Activated B cell treated with CpG ODN at 0.5 μM for 24 hours (primary cell): Measurements from ENCODE around the gene XBP1. TPM values are rescaled to one million over a fixed set of nuclear protein-coding genes. Genes with fewer than 3 reads are reported as not detected.

Source experiments
- ATAC-seq: fragments of 200-7000 bp; cut with Tn5 transposase; one replicate; pipeline ENCODE4 v1.10.0; 2021; ENCODE audit warnings: low read depth, mild to moderate bottlenecking, moderate library complexity
- CTCF ChIA-PET: fragments of 350-600 bp; sonication (Branson Sonifier 250); formaldehyde crosslinking; loops from one replicate; lab custom pipeline; 2021; ENCODE audit warnings: antibody characterized with exemption; lab: Charles Lee
- POLR2A ChIA-PET: fragments of 350-600 bp; sonication (Branson Sonifier 250); formaldehyde crosslinking; loops from one replicate; lab custom pipeline; 2021; ENCODE audit warnings: antibody characterized with exemption; lab: Charles Lee
- DNase-seq: peaks from one replicate; pipeline ENCODE4 v3.0.0; 2022
- H3K27ac Mint-ChIP-seq: one replicate; pipeline ENCODE4 v1.8.0; 2020; ENCODE audit warnings: mixed read lengths
- H3K27me3 Mint-ChIP-seq: one replicate; pipeline ENCODE4 v1.8.0; 2021; ENCODE audit warnings: mixed read lengths
- H3K36me3 Mint-ChIP-seq: one replicate; pipeline ENCODE4 v1.8.0; 2021; ENCODE audit warnings: low read depth, mixed read lengths
- H3K4me1 Mint-ChIP-seq: one replicate; pipeline ENCODE4 v1.8.0; 2021; ENCODE audit warnings: mixed read lengths
- H3K4me3 Mint-ChIP-seq: one replicate; pipeline ENCODE4 v1.8.0; 2020; ENCODE audit warnings: mild to moderate bottlenecking, mixed read lengths
- H3K9me3 Mint-ChIP-seq: one replicate; pipeline ENCODE4 v1.8.0; 2020; ENCODE audit warnings: mixed read lengths
- intact Hi-C: fragments of 100-400 bp; cut with micrococcal nuclease; formaldehyde crosslinking; loops from one replicate; pipeline ENCODE4 v1.15.1; 2024
- total RNA-seq: library from RNA; stranded (reverse); gene quantifications from 2 replicates; pipeline ENCODE4 v1.2.3, GENCODE V29; 2022
- TF ChIP-seq, protein P1 (sequence below): fragments of 200-600 bp; IDR thresholded peaks from one replicate; pipeline ENCODE4 v1.8.0; 2022; ENCODE audit warnings: antibody characterized with exemption, mild to moderate bottlenecking

The XBP1 gene
- total RNA-seq, 1 donor from 2014 or later = 57.7 TPM

DNA sequence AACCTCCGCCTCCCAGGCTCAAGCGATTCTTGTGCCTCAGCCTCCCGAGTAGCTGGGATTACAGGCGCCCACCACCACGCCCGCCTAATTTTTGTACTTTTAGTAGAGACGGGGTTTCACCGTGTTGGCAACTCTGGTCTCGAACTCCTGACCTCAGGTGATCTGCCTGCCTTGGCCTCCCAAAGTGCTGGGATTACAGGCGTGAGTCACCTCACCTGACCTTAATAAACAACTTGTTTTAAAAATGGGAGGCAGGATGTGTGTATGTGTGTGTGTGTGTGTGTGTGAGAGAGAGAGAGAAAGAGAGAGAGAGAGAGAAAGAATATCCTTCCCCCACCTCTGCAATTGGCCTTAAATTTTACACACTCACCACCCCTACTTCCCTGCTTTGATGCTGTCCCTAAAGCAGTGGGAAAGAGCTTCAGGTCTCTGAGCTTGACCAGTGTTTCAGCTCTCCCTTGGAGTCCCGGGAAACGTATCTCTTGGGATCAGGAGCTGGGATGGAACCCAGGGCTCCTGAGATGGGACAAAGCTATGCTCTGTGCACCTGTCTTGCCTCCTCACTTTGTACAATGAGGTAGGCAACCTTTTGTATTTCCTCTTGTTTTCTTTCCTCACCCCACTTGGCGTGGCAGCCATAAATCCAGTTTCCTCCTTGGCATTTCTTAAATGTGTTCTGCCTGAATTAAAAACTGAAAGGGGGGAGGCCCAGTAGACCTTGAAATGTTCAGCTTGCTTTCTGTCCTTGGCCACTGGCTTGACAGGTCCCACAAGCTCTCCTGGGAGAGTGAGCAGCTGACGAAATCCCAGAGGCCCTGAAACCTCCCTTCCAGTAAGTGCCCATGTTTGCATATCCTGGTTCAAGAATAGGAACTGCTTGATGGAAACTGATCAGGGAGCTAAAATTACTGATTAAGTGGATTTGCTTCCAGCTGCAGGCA lies 17.8 kb upstream of the XBP1 start:
- Mint-ChIP-seq H3K4me1 (peaks cover 28% of the 10 kb centered on the region), H3K4me3 (no peak overlapping the region), H3K27ac (no peak overlapping the region), H3K27me3 (no peaks in the 10 kb centered on the region), H3K9me3 (no peaks in the 10 kb centered on the region), H3K36me3 (peaks cover 2% of the 10 kb centered on the region)
- ATAC-seq (no peak), DNase-seq (no peak)
- ChIA-PET CTCF (interaction anchor here (1.0 to 2.4 kb wide), 2 partner anchors 11 to 218 kb away, joined by 3 to 9 read pairs; no protein-coding TSS in a partner anchor), POLR2A (no interaction called here)
- TF ChIP-seq, protein P1, sequence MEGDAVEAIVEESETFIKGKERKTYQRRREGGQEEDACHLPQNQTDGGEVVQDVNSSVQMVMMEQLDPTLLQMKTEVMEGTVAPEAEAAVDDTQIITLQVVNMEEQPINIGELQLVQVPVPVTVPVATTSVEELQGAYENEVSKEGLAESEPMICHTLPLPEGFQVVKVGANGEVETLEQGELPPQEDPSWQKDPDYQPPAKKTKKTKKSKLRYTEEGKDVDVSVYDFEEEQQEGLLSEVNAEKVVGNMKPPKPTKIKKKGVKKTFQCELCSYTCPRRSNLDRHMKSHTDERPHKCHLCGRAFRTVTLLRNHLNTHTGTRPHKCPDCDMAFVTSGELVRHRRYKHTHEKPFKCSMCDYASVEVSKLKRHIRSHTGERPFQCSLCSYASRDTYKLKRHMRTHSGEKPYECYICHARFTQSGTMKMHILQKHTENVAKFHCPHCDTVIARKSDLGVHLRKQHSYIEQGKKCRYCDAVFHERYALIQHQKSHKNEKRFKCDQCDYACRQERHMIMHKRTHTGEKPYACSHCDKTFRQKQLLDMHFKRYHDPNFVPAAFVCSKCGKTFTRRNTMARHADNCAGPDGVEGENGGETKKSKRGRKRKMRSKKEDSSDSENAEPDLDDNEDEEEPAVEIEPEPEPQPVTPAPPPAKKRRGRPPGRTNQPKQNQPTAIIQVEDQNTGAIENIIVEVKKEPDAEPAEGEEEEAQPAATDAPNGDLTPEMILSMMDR = no peak
- intact Hi-C loops = no loop called here

DNA sequence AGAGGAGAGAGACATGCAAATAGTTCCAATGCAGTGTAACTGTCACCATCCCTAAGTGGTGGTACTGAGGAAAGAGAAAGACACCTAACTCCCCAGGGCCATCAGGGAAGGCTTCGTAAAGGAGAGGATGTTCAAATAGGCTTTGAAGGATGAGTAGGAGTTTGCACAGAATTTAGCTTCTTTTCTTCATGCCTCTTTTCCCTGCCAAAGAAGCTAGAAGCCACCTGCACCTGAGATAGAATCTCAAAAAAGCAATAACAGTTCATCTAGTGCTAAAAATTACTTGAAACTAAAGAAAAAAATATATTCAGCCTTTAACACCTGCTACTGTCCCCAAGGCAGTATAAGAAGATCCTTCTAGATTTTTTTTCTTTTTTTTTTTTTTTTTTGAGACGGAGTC lies 16.7 kb upstream of the XBP1 start:
- no peaks in the 10 kb centered on the region for H3K36me3 Mint-ChIP-seq
- H3K27me3 Mint-ChIP-seq = no peaks in the 10 kb centered on the region

GRCh38 chr22:28815729-28816128 lies 15.4 kb upstream of the XBP1 start:
- no peaks in the 10 kb centered on the region for H3K36me3 Mint-ChIP-seq
- CTCF ChIA-PET = interaction anchor here (1.0 kb wide), 1 partner anchor 40 kb away, joined by 6 read pairs; no protein-coding TSS in a partner anchor

More for the DNA sequence above, 16.7 kb upstream of the XBP1 start:
- intact Hi-C loops = no loop called here
- H3K4me1 Mint-ChIP-seq = peaks cover 33% of the 10 kb centered on the region
- ChIA-PET POLR2A (no interaction called here), CTCF (no interaction called here)
- H3K4me3 Mint-ChIP-seq = no peak overlapping the region
- H3K27ac Mint-ChIP-seq = no peak overlapping the region
- no peaks in the 10 kb centered on the region for H3K9me3 Mint-ChIP-seq
- DNase-seq = no peak
- no peak for ATAC-seq
- TF ChIP-seq, protein P1 = no peak

DNA sequence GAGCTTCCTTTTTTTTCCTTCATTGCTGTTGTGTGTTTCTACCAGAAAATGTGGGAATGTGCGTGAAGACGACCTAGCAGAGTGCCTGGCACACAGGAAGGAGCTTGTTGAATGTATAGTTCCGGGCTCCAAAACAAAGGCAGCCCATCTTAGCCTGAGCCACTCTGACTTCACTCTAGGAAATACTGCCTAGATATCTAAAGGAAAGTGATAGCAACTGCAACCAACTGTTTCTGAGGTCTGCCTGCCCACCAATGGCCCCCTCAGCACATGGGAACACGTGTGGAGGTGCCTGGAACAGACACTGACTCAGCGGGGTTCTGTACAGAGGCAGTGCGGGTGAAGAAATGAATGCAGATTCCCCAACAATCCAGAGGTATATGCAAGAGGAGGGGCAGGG lies 14.7 kb upstream of the XBP1 start:
- TF ChIP-seq, protein P1 = no peak
- no peak overlapping the region for H3K27ac Mint-ChIP-seq
- intact Hi-C loops = no loop called here
- H3K36me3 Mint-ChIP-seq = no peaks in the 10 kb centered on the region
- ChIA-PET CTCF (no interaction called here), POLR2A (no interaction called here)
- peaks cover 52% of the 10 kb centered on the region for H3K4me1 Mint-ChIP-seq
- DNase-seq (no peak), ATAC-seq (no peak)
- no peak overlapping the region for H3K4me3 Mint-ChIP-seq
- no peaks in the 10 kb centered on the region for H3K9me3 Mint-ChIP-seq
- H3K27me3 Mint-ChIP-seq = no peaks in the 10 kb centered on the region

More at GRCh38 chr22:28815729-28816128, 15.4 kb upstream of the XBP1 start:
- DNase-seq (no peak), ATAC-seq (no peak)
- TF ChIP-seq, protein P1 = no peak
- Mint-ChIP-seq H3K4me3 (no peak overlapping the region), H3K27me3 (no peaks in the 10 kb centered on the region), H3K4me1 (peaks cover 46% of the 10 kb centered on the region), H3K9me3 (no peaks in the 10 kb centered on the region), H3K27ac (no peak overlapping the region)
- POLR2A ChIA-PET = no interaction called here
- intact Hi-C loops = no loop called here

DNA sequence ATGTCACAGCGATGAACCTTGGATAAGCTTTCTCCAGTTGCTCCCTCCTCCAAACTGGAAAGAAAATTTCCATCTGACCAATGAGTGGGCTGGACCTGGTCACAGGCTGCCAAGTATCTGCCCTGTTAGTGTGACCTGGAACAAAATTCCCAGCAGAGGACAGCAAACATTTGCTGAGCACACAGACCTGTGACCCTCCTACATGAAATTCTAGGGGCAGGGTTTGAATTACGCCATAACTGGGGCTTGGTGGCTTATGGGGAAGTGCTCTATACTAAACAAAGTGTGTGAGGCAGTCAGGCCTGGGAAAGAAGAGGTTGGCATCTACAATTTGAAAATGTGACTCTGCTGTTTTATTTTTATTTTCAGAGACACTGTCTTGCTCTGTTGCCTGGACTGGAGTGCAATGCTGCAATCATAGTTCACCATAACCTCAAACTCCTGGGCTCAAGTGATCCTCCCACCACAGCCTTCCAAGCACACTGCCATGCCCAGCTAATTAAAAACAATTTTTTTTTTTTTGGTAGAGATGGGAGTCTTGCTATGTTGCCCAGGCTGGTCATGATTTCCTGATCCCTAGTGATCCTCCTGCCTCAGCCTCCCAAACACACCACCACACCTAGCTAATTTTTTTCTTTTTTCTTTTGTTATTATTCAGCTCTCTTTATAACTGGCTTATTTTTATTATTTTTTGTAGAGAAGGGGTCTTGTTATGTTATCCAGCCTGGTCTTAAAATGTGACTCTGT lies 13.6 kb upstream of the XBP1 start:
- intact Hi-C loops = no loop called here
- Mint-ChIP-seq H3K9me3 (no peaks in the 10 kb centered on the region), H3K4me3 (no peak overlapping the region), H3K27me3 (no peaks in the 10 kb centered on the region), H3K4me1 (peaks cover 43% of the 10 kb centered on the region), H3K36me3 (peaks cover 3% of the 10 kb centered on the region), H3K27ac (peak overlapping the region; percentile 30)
- POLR2A ChIA-PET = no interaction called here
- CTCF ChIA-PET = interaction anchor here (0.5 to 0.6 kb wide), 2 partner anchors 8 to 130 kb away, joined by 3 to 4 read pairs; no protein-coding TSS in a partner anchor
- ATAC-seq = no peak
- no peak for DNase-seq
- TF ChIP-seq, protein P1 = no peak
